Stimulated activated CD4-positive, alpha-beta T cell treated with anti-CD3 and anti-CD28 coated beads, Interleukin-2, amount 100 ng/mL, for 24 hours (primary cell): ENCODE measurements around the gene HRAS.

Experiments used
- DNase-seq, 2 donors: peaks; one replicate each; pipeline ENCODE4 v3.0.0-alpha.2; 2020

Gene HRAS

GRCh38 chr11:506995-507726 is 28.2 kb downstream of the HRAS start, which contains the start of gene RNH1:
Gene RNH1 (minus strand): TSS chr11:507242. CDS start chr11:502162, 5,080 bp downstream.
- peak; percentile 100 for DNase-seq

- peak; percentile 97 to 98 for DNase-seq
These were observed 29.0 kb downstream of the HRAS start for GRCh38 chr11:506238-506994.

GRCh38 chr11:504994-505344 is 30.4 kb downstream of the HRAS start:
- no peak for DNase-seq

DNA sequence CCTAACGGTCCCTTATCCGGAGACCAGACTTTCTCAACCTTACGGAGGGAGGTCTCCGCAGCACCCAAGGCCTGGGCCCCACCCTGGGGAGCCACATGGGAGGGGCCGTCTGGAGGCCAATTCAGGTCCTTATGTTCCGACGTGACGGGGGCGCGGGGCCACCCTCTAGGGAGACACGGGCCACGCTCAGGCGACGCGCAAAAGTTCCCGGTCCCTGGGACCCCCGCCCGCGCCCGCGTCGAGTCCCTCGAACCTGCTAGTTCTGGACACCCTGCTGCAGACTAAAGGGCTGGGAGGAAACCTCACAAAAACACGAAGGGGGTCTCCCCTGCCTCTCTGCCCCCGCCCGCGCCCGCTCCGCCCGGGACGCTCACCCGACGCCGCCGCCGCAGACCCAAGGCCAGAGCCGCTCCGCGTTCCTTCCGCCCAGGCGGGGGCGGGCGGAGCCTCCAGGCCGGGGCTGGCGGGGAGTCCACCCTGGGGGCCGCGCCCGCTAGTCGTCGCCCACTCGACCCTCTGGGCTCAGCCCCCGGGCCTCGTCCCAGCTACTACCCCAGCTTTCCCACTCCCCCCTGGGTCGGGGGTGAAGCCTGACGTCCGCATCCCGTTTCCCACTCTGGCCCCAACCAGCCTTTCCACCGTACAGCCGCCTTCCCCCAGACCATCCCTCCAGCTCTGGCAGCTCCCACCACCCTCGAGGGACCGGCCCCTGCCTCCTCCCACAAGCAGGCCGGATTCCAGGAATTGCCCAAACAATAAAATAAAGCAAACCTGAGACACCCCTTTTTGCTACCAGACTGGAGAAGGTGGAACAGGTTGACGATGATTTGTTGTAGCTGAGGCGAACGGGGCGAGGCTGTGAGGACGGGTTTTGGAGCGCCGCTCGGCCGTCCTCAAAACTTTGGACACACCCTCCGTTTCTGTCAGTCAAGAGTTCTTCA is 31.1 kb downstream of the HRAS start:
- DNase-seq = peak in 1 of 2 donors; percentile 32

DNA sequence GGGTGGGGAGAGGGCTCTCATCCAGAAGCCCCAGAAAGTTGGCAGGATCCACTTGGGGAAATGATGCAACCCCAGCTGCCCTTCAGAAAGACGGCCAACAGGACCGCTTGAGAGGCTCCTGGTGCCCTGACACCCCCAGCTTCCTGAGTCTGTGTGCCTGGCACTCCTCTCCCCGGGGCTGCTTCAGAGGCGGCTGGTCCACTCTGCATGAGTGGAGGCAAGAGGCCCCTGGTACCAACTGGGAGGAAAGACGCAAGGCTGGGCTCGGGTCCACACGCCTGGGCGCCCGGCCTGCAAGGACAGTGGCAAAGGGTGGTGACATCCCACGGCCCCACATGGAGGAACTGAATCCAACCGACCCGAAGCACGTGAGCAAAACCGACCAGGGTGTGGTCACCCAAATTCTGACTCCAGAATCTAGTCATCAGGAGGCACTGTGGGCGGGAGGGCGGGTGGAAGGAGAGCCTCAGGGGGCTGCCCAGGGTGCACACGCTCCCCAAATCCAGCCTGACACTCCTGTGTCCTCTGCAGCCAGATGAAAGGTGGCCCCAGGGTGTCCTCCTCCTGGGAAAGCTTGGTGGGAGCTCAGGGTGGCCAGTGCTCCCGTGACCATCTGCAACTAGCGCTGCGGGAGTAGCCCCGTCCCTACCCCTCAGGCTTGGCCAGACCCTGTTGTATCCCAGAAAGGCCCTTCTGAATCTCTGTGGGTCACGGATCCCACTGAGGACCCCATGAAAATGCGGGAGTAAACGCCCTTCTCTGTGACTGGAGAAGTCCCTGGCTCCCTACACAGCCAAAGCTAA is 32.0 kb downstream of the HRAS start:
- DNase-seq = peak in 1 of 2 donors; percentile 34

DNA sequence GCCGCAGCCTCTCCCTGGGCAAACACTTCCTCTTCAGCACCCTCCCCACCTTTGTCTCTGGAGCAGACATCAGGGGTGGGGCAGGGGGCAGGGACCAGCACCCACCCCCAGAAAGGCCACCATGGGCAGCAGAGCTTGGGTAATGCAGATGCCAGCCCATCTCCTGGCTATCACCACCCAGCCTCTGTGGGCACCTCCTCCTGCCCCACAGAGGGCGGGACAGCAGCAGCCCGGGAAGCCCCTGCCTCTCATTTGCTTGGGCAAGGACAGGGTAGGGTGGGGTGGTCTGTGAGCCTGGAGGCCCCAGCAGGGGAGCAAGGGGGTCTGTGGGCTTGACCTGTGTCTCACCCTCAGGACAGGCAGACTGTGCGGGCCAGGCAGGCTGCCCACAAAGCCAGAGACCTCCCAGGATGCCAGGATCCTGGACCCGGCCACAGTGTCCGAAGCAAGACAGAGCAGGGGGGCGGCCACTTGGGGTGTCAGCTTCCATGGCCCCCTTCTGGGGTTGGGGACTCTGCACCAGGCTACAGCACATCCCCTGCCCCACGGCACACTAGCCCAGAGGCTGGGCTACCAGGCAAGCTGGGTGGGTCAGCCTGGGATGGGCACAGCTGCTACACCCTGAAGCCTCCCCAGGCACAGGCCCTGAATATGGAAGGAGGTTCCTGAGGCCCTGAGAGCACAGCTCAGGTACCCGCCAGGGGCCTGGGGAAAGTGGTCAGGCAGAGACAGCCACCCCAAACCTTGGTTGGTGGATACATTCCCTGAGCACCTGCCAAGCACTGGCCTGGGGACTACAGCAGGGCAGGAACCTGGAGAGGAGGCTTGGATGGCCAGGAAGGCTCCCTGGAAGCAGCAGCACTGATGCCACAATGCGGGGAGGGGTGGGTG is 32.8 kb downstream of the HRAS start:
- DNase-seq = no peak

- DNase-seq = no peak
These were observed 33.6 kb downstream of the HRAS start for GRCh38 chr11:501683-502287.

DNA sequence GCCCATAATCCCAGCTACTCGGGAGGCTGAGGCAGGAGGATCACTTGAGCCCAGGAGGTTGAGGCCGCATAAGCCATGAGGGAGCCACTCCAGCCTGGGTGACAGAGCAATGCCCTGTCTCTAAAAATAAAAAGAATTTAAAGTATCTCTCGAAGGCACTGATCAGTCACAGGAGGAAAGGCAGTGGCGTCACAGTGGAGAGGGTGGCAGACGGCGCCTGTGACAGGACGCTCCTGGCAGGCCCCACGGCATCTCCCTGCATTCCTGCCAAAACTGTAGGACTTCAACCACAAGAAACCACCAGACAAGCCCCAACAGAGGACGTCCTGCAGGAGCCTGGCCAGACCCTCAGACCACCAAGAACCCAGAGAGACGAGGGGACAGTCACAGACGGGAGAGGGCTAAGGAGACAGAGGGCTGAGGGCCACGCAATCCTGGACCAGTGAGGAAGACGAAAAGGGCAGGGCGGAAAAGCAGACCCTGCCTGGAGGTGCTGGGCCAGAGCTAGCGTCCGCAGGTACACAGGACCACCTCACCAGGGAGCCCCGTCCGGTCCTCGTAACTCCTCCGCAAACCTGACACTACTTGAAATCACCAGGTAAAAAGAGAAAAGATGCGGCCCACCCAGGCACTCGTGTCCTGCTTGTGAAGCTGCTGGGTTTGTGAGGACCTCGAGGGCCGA is 34.2 kb downstream of the HRAS start:
- no peak for DNase-seq

- DNase-seq = no peak
These were observed 35.9 kb downstream of the HRAS start for GRCh38 chr11:499201-500076.

DNA sequence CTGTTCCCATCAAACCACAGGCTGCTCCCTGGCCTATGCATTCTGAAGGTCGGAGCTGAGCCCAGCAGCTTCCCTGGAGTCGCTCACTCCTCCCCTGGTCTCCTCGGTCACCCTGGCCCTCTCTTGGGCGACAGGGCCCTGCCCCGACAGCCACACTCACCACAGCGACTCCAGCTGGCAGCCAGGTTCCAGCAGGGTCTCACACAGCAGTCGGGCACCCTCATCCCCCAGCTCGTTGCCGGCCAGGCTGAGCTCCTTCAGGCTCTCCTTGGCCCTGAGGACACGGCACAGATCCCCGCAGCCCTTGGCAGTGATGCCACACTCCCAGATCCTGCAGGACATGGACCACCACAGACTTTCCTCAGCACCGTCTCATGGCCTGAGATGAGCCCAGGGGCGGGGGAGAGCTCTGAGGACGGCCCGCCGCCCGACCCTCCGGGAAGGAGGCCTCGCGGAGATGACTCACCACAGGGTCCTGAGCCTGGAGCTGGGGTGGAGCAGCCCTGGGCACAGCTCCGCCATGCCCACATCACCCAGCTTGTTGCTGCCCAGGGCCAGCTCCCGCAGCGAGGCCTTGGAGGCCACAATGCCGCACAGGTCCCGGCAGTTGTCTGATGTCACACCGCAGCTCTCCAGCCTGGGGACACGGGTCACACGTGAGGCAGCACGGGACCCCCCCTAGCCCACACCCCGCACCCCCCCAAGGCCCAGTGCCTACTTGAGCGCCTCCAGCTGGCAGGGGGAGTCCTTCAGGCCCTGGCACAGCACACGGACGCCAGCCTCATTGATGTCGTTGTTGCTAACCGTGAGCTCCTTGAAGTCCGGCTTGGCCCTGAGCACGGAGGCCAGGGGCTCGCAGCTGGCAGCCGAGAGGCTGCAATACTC is 36.8 kb downstream of the HRAS start:
- DNase-seq = no peak

GRCh38 chr11:497565-498296 is 37.6 kb downstream of the HRAS start:
- DNase-seq = no peak

DNA sequence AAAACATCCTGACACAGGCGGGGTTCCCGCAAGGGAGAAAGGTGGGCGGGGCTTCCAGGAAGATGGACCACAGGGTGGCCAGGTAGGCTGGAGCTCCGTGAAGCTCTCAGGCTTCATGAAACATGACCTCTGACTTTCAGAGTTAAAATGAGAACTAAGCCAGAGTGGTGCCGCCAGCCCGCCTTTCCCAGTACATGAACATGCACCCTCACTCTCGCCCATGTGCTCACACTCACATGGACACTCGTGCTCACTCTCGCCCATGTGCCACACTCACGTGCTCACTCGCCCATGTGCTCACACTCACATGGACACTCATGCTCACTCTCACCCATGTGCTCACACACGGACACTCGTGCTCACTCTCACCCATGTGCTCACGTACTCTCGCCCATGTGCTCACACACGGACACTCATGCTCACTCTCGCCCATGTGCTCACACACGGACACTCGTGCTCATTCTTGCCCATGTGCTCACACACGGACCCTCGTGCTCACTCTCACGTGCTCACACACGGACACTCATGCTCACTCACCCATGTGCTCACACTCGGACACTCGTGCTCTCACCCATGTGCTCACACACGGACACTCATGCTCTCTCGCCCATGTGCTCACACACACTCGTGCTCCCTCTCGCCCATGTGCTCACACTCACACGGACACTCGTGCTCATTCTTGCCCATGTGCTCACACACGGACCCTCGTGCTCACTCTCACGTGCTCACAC is 38.4 kb downstream of the HRAS start:
- DNase-seq = no peak

GRCh38 chr11:495537-495931 is 39.8 kb downstream of the HRAS start:
- DNase-seq = no peak

- no peak for DNase-seq
These were observed 40.4 kb downstream of the HRAS start for GRCh38 chr11:494761-495536.

- DNase-seq = no peak
These were observed 42.7 kb downstream of the HRAS start for GRCh38 chr11:492427-493226.
